NCI-H2227 (cell line): Measurements from ENCODE around the gene CSTF2T.

Experiments used
- DNase-seq: peaks from one replicate; lab custom pipeline; 2025; ENCODE audit not compliant: unreplicated experiment; lab: John Stamatoyannopoulos, UW

Gene CSTF2T

GRCh38 chr10:51653025-51653424 is 46.4 kb downstream of the CSTF2T start:
- no peak for DNase-seq

- no peak for DNase-seq
These were observed 48.3 kb downstream of the CSTF2T start for GRCh38 chr10:51651063-51651462.

GRCh38 chr10:51649064-51649463 is 50.3 kb downstream of the CSTF2T start:
- no peak for DNase-seq
